Fibroblast of lung (primary cell): ENCODE data around the gene COL4A2.

Source experiments
- EZH2 ChIP-seq: IDR thresholded peaks from 2 replicates; pipeline ENCODE4 v1.5.1; 2012; ENCODE audit warnings: low read length, control low read depth, mild to moderate bottlenecking; ENCODE audit errors: missing control alignments
- TF ChIP-seq, protein P1 (sequence below), 2 donors: IDR thresholded peaks in 1 of 2; conservative IDR thresholded peaks in 1 of 2; 1 replicate in 1 of 2; 2 replicates in 1 of 2; pipeline ENCODE4 v1.5.1; 2011 to 2012; ENCODE audit warnings: low read length in 2 of 2, control low read depth in 1 of 2, inconsistent platforms in 1 of 2, low read depth in 1 of 2, mild to moderate bottlenecking in 1 of 2

DNA sequence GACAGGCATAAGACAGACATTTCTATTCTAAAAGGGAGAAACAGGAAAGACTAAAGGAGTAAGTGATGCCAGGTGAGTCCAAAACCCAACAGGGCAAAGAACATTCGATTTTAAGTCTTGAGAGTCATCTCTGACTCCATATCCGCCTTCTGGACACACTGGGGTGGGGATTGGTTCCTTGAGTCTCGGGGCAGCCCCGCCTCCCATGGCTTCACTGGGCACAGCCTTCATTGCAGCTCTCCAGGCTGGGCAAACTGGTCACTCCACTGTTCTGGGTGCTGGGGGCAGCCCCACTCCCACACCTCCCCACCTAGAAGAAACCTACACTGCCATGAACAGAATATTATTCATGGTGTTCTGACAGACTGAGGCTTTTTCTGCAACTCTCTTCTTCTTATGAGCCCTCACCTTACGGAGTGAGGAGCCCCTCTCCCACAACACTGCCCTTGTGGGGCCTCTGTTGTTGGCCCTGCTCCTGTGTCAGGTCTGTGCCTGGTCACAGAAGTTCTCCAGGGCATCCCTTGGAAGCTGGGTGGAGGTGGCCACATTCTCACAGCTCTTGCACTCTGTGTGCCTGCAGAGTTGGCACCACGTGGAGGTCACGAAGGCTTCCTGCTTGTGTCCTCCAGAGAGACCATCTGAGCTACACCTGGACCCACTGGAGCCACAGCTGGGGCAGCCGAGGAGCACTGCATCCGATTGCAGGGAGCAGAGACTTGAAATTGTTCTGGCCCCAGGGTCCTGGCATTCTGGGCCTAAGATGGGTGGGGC is 95.4 kb downstream of the COL4A2 start:
- TF ChIP-seq EZH2 = no peak
- TF ChIP-seq, protein P1, sequence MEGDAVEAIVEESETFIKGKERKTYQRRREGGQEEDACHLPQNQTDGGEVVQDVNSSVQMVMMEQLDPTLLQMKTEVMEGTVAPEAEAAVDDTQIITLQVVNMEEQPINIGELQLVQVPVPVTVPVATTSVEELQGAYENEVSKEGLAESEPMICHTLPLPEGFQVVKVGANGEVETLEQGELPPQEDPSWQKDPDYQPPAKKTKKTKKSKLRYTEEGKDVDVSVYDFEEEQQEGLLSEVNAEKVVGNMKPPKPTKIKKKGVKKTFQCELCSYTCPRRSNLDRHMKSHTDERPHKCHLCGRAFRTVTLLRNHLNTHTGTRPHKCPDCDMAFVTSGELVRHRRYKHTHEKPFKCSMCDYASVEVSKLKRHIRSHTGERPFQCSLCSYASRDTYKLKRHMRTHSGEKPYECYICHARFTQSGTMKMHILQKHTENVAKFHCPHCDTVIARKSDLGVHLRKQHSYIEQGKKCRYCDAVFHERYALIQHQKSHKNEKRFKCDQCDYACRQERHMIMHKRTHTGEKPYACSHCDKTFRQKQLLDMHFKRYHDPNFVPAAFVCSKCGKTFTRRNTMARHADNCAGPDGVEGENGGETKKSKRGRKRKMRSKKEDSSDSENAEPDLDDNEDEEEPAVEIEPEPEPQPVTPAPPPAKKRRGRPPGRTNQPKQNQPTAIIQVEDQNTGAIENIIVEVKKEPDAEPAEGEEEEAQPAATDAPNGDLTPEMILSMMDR (conservative IDR thresholded peaks at IDR 0.05 in 1 of 2, IDR thresholded peaks at IDR 0.05 in 1 of 2; ENCODE audit: low read depth in 1 of 2, low read length in 2 of 2) = no peak
